Measurements from ENCODE around the gene TMEM74B. TPM values are rescaled to one million over a fixed set of nuclear protein-coding genes. Genes with fewer than 3 reads are reported as not detected.
"Not testable (repeated sequence)": the region's sequence is repeated elsewhere in the genome, so short reads cannot be mapped to it uniquely, and the experiment has no call there.

The TMEM74B gene
- not detected for total RNA-seq

DNA sequence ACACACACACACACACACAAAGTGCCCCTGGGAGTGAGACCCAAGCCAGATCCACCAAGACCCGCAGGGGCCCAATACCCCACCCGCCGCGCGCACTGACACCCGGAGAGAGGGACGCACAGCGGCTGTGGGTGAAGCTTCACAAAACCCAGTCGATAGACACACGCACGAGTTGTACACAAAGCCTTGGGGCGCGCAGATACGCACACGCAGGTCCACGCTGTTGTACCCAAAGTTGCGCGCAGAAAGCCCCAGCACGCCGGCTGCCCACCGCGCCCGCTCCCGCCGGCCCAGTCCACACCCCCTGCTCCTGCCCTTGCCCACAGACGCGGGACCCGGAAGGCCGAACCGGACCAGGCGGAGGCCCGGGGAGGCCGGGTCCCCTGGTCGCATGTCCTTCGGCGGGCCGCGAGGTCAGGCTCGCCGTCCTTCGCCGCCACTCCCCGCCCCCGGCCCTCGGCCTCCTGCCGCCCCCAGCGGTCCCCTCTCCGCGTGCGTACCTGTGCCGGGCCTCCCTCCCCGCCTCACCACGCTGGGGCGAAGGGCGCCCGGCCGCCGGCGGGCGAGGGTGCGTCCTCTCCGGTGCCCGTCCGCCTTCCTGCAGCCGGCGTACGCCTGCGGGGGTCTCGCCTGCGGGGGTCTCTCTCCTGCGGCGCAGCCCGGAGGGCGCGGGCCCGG is at the start of gene TMEM74B:
TMEM74B (minus strand) TSS at position 344 of the 678 bp plus-strand sequence. CDS start 1,180 bp downstream, outside the sequence.
- DNase-seq: no peak

GRCh38 chr20:1232286-1233111 is 47.7 kb upstream of the TMEM74B start:
- no peak for DNase-seq

DNA sequence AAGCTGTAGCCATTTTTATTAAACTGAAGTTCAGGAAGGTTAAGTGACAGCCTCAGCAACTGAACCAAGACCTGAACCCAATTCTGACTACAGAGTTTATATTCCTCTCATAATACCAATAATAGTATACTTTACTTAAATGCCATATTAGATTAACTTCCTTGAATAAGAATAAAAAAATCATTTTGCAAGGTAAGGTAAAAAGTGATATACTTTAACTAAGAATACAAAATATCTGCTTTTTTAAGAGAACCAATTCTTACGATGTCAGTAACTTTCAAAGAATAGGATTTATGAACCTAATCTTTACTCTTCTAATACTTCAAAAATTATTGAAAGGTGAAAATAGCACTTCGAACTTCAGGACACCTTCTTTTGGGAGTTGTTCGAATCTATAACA is 44.8 kb upstream of the TMEM74B start:
- DNase-seq: no peak

- peak; percentile 77 for DNase-seq
Measured at GRCh38 chr20:1225783-1226654, 41.2 kb upstream of the TMEM74B start, which contains the start of gene RAD21L1. RAD21L1 (plus strand) TSS chr20:1226044; CDS start chr20:1228454, 2,410 bp downstream.

- DNase-seq: no peak
Measured at GRCh38 chr20:1225263-1225782, 40.5 kb upstream of the TMEM74B start.

DNA sequence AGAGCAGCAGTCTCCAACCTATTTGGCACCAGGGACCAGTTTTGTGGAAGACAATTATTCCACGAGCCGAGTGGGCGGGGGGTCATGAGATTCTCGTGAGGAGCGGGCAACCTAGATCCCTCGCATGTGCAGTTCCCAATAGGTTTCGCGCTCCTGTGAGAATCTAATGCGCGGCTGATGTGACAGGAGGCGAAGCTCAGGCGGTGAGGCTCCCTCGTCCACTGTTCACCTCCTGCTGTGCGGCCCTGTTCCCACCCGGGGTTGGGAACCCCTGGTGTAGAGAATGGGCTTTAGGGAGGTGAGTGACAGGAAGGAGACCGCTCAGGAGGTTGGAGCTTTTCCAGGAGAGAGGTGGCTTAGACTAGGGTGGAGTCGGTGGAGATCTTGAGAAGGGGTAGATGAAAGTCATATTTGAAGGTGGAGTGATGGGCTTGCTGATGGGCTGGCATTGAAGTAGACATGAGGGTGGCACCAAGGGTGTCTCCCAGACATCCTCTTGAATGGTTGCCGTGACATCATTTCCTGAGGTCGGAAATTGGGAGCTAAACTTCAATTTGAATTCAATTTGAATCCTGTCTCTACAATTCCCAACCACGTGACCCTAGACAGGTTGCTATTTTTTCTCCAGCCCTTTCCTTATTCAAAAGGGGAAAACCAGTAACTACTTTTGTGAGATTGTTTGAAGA is 39.6 kb upstream of the TMEM74B start:
- no peak for DNase-seq

DNA sequence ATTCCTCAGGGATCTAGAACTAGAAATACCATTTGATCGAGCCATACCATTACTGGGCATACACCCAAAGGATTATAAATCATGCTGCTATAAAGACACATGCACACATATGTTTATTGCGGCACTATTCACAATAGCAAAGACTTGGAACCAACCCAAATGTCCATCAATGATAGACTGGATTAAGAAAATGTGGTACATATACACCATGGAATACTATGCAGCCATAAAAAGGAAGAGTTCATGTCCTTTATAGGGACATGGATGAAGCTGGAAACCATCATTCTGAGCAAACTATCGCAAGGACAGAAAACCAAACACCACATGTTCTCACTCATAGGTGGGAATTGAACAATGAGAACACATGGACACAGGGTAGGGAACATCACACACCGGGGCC is 38.0 kb upstream of the TMEM74B start:
- DNase-seq: not testable (repeated sequence)

DNA sequence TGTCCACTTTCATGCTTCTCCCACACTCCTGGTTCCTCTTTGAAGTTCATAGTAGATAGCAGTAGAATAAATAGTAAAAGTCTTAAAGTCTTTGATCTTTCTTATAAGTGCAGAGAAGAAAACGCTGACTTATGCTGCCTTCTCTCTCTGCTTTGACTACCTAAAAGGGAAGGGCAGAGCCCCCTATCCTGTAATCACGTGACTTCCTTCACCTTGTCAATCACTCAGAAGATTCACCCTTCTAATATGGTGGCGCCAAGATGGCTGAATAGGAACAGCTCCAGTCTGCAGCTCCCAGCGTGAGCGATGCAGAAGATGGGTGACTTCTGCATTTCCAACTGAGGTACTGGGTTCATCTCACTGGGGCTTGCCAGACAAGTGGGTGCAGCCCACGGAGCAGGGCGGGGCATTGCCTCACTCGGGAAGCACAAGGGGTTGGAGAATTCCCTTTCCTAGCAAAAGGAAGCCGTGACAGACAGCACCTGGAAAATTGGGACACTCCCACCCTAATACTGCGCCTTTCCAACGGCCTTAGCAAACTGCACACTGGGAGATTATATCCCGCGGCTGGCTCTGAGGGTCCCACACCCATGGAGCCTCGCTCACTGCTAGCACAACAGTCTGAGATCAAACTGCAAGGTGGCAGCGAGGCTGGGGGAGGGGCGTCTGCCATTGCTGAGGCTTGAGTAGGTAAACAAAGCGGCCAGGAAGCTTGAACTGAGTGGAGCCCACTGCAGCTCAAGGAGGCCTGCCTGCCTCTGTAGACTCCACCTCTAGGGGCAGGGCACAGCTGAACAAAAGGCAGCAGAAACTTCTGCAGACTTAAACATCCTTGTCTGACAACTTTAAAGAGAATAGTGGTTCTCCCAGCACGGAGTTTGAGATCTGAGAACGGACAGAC is 32.0 kb upstream of the TMEM74B start:
- DNase-seq: not testable (repeated sequence)

- no peak for DNase-seq
Measured at GRCh38 chr20:1215386-1216170, 30.8 kb upstream of the TMEM74B start.

GRCh38 chr20:1214838-1215261 is 30.1 kb upstream of the TMEM74B start:
- DNase-seq: no peak

DNA sequence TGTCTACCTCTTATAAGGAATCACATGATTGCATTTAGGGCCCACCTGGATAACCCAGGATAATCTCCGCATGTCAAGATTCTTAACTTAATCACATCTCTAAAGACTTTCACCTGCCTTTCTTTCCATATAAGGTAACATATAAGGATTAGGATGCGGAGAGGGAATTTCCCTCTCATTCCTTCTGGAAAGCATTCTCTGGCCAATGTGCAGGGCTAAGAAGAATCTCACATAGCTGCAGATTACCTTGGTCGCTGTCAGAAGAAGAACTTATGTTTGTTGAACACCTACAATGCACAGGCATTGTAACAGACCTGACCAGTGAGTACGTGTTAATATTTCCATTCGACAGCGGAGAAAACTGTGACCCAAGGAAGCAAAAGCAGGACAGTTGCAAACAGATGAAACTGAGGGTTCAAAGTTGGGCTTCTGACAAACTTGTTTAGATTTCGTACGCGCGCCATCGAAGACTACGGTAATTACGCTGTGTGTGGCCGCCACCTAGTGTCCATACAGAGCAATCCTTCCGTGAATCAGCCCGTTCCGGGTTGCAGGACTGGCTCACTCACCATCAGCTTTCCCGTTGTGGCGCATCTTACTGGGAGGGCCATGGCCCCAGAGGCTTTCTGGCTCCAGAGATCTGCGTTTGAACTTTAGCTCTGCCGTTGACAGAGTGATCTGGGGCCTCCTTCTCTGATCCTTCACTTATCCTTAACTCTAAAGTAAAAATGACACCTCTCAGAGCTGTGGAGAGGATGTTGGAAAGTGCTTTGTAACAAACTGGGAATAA is 28.0 kb upstream of the TMEM74B start:
- DNase-seq: peak; percentile 61

DNA sequence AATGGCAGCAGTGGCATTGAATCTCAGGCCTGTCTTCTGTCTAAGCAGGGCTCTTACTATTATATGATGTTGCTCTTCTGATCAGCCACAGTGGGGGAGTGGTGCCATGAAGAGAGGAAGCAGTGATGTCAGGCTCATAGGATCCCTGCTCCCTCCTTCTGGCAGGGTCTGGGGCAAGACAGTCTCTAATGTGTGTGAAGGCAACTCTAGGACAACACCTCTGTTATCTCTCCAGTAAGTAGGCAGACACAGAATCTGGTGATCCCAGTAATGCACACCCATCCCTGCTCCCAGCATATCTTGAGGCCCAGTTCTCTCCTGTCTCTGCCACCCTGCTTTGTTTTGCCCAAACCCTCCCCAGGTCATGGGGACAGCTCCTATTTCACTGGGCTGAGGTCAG is 27.2 kb upstream of the TMEM74B start:
- DNase-seq: no peak

- DNase-seq: no peak
Measured at GRCh38 chr20:1210501-1210900, 25.7 kb upstream of the TMEM74B start.

DNA sequence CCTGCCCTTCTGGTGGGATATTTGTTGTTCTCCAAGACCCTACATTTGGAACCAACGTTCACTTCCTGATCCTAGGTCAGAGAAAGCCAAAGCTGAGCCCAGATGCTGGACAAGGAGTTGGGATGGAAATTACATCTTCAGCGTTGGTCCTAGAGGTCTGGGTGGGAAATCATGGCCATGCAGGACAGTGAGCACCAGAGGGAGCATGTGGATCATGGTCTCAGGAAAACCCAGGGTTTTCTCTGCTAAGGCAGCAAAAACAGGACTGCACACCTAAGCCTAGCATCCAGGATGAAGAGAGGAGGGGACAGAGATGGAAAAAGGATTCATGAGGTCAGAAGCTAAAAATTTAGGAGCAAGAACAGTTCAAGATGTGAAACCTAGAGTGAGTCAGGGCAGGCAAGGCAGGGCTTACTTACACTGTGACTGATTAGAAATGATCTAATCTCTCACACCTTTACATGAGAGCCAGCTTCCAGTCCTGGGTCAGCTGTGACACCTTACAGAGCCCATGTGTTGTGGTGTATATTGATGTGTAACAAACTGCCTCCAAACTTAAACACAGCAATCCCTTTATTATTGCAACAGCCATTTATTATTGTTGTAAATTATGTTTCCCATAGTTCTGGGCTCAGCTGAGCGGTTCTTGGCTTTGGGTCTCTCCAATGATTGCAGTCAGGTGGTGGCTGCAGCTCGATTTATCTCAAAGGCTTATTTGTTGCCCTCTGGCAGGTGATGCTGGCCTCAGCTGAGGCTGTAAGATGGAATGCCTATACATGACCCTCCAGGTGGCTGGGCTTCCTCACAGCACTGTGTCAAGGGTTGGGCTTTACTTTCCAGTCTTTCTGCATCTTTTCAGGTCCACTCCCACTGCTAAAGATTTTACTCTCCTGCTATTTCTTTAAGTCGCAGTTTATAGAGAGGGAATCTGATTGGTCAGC is 24.9 kb upstream of the TMEM74B start:
- no peak for DNase-seq

- no peak for DNase-seq
Measured at GRCh38 chr20:1207293-1207878, 22.6 kb upstream of the TMEM74B start.

- no peak for DNase-seq
Measured at GRCh38 chr20:1206366-1207148, 21.8 kb upstream of the TMEM74B start.

GRCh38 chr20:1205802-1206201 is 21.0 kb upstream of the TMEM74B start:
- DNase-seq: no peak

All from effector CD4-positive, alpha-beta T cell (primary cell).